HL-60 (cell line): Measurements from ENCODE around the gene MYO7A.
A peak's percentile ranks its signal among the peaks of the same experiment; 100 is the strongest.

Experiments used
- DNase-seq, 2 experiments: peaks; one replicate each; pipeline ENCODE4 v3.0.0-alpha.2; 2010 to 2020; ENCODE audit warnings: low read depth in 1 of 2, low spot score in 1 of 2
- H3K27ac ChIP-seq: fragments of 250-450 bp; sonication (Bioruptor Pico); replicated peaks from 2 replicates; pipeline ENCODE4 v1.5.1; 2020; ENCODE audit warnings: mild to moderate bottlenecking, moderate library complexity
- H3K27me3 ChIP-seq: fragments of 250-450 bp; sonication (Bioruptor Pico); 2 replicates; pipeline ENCODE4 v1.5.1; 2021; ENCODE audit warnings: mild to moderate bottlenecking, moderate library complexity; ENCODE audit not compliant: insufficient read depth, poor library complexity, severe bottlenecking
- H3K4me3 ChIP-seq: replicated peaks from 2 replicates; pipeline ENCODE4 v1.5.1; 2011; ENCODE audit warnings: mild to moderate bottlenecking, control low read depth, low read length; ENCODE audit not compliant: insufficient read depth
- GABPA ChIP-seq: IDR thresholded peaks from 2 replicates; pipeline ENCODE4 v1.6.1; 2012; ENCODE audit warnings: low read depth
- POLR2AphosphoS5 ChIP-seq: IDR thresholded peaks from 2 replicates; pipeline ENCODE4 v1.6.1; 2012; ENCODE audit warnings: low read depth
- SPI1 ChIP-seq: IDR thresholded peaks from 2 replicates; pipeline ENCODE4 v1.6.1; 2012; ENCODE audit warnings: low read depth, mild to moderate bottlenecking, borderline replicate concordance
- TF ChIP-seq, protein P1 (sequence below): IDR thresholded peaks from 2 replicates; pipeline ENCODE4 v1.6.1; 2012; ENCODE audit warnings: low read depth; ENCODE audit not compliant: insufficient replicate concordance
- TF ChIP-seq, protein P2 (sequence below): IDR thresholded peaks from one replicate; pipeline ENCODE4 v1.5.1; 2011; ENCODE audit warnings: low read length, control low read depth, inconsistent platforms; ENCODE audit not compliant: insufficient read depth

Gene MYO7A

DNA sequence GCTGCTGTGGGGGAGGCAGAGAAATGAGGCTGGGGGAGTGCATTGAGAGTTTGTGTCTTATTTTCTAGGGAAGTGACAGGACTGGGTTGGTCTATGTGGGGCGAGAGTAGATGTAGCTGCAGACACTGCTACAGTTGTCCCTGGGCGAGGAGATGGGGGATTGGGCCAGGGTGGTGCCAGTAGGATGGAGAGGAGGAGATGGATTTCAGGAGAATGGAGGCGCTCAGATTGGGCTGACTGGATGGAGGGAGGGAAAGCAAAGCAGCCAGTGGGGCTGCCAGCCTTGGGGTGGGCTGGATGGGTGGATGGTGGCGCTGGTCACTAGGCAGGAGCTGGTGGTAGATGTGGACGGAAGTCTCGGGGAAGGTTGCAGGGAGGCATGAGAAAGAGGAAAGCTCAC, 16.1 kb upstream of the MYO7A start:
- H3K27ac ChIP-seq = no peak overlapping the region
- TF ChIP-seq, protein P1, sequence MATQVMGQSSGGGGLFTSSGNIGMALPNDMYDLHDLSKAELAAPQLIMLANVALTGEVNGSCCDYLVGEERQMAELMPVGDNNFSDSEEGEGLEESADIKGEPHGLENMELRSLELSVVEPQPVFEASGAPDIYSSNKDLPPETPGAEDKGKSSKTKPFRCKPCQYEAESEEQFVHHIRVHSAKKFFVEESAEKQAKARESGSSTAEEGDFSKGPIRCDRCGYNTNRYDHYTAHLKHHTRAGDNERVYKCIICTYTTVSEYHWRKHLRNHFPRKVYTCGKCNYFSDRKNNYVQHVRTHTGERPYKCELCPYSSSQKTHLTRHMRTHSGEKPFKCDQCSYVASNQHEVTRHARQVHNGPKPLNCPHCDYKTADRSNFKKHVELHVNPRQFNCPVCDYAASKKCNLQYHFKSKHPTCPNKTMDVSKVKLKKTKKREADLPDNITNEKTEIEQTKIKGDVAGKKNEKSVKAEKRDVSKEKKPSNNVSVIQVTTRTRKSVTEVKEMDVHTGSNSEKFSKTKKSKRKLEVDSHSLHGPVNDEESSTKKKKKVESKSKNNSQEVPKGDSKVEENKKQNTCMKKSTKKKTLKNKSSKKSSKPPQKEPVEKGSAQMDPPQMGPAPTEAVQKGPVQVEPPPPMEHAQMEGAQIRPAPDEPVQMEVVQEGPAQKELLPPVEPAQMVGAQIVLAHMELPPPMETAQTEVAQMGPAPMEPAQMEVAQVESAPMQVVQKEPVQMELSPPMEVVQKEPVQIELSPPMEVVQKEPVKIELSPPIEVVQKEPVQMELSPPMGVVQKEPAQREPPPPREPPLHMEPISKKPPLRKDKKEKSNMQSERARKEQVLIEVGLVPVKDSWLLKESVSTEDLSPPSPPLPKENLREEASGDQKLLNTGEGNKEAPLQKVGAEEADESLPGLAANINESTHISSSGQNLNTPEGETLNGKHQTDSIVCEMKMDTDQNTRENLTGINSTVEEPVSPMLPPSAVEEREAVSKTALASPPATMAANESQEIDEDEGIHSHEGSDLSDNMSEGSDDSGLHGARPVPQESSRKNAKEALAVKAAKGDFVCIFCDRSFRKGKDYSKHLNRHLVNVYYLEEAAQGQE = no peak
- TF ChIP-seq, protein P2, sequence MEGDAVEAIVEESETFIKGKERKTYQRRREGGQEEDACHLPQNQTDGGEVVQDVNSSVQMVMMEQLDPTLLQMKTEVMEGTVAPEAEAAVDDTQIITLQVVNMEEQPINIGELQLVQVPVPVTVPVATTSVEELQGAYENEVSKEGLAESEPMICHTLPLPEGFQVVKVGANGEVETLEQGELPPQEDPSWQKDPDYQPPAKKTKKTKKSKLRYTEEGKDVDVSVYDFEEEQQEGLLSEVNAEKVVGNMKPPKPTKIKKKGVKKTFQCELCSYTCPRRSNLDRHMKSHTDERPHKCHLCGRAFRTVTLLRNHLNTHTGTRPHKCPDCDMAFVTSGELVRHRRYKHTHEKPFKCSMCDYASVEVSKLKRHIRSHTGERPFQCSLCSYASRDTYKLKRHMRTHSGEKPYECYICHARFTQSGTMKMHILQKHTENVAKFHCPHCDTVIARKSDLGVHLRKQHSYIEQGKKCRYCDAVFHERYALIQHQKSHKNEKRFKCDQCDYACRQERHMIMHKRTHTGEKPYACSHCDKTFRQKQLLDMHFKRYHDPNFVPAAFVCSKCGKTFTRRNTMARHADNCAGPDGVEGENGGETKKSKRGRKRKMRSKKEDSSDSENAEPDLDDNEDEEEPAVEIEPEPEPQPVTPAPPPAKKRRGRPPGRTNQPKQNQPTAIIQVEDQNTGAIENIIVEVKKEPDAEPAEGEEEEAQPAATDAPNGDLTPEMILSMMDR = no peak
- TF ChIP-seq SPI1 (no peak), GABPA (no peak)
- no peak overlapping the region for H3K4me3 ChIP-seq
- no peak for DNase-seq
- H3K27me3 ChIP-seq = no peaks in the 10 kb centered on the region

DNA sequence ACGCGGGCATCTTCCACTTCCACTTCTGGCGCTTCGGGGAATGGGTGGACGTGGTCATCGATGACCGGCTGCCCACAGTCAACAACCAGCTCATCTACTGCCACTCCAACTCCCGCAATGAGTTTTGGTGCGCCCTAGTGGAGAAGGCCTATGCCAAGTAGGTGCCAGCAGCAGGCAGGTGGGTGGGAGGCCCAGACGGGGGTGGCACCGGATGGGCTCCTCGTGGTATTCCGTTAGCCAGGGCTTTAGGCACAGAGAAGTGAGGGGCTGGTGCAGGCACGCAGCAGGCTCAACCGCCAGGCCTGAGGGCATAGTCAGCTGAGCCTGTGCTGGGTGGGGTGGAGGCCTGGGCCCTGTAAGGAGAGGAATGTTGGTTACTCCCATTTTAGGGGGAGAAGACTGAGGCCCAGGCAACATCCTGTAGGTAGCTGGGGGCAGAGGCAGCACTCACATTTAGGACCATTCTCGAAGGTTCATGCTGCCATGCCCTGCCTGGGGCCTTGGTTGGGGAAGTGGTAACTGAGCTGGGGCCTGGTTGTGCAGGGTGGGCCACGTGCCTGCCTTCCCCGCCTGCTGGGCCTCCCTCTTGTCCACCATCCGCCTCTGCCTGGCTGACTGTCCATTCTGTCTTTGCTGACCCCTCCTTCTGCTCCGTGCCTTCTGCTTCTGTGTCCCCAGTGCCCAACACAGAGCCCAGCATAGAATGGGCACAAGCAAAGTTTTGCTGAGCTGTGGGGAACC, 15.2 kb upstream of the MYO7A start:
- DNase-seq = no peak
- H3K4me3 ChIP-seq = no peak overlapping the region
- no peaks in the 10 kb centered on the region for H3K27me3 ChIP-seq
- H3K27ac ChIP-seq = no peak overlapping the region
- no peak for TF ChIP-seq POLR2AphosphoS5

DNA sequence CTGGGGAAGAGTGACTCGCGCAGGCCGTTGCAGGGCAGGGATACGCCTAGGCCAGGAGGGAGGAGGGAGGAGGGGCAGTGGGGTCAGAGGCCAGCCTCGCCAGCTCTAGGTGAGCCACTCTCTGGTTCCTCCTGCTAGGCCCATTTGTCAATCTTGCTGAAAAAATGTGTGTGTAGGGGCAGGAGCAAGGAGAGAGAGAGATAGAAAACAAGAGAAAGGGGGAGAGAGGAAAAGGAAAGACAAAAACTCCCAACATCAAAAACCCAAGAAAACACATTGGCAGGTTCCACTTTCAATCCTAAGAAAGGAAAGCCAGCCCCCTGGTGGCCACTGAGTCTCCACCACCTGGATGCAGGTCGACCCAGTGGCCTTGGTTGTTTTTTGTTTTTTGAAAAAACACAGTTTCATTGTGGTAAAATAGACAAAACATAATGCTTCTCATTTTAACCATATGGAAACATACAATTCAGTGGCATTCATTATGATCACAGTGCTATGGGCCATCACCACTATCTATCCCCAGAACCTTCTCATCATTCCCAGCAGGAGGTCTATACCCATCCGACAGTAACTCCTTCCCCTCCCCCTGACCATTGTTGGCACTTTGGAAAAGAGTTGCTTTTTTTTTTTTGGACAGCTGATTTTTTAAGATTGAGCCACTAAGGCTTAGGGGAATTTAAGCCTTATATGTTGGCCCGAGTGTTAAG, 14.5 kb upstream of the MYO7A start:
- Histone ChIP-seq H3K27me3 (no peaks in the 10 kb centered on the region), H3K27ac (no peak overlapping the region)
- peak in 1 of 2 experiments; percentile 21 for DNase-seq

More for the DNA sequence above, 14.5 kb upstream of the MYO7A start:
- TF ChIP-seq GABPA (no peak), SPI1 (no peak), POLR2AphosphoS5 (no peak)
- TF ChIP-seq, protein P1 = no peak
- TF ChIP-seq, protein P2 = no peak
- H3K4me3 ChIP-seq = no peak overlapping the region
